DND-41 (cell line): ENCODE results near the gene DRD3.

ENCODE experiments used
- EZH2 ChIP-seq: IDR thresholded peaks from 3 replicates; pipeline ENCODE4 v1.6.1; 2012; ENCODE audit warnings: borderline replicate concordance, low read depth, mild to moderate bottlenecking, moderate library complexity, low read length, inconsistent platforms; ENCODE audit not compliant: severe bottlenecking
- TF ChIP-seq, protein P1 (sequence below): IDR thresholded peaks from 2 replicates; pipeline ENCODE4 v1.5.1; 2012; ENCODE audit warnings: borderline replicate concordance, low read length, moderate library complexity, mild to moderate bottlenecking; ENCODE audit not compliant: poor library complexity, severe bottlenecking; ENCODE audit errors: extremely low read depth

DNA sequence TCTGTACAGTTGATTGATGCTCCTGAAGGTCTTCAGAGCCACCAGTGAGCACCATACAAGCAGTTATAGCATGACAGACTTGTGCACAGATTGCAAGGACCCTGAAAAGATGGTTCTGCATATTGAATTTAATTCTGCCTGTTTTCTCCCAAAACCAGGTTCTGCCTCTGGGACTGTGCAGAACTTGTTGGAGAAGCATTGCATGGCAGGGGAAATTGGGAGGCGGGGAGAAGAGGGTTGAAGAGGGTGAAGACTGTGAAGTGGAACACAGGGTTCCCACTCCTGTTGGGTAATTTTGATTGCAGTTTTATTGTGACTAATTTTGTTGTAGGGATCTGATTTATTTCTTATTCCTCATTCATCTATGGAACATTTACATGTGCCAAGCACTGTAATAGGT is 48.2 kb upstream of the DRD3 start:
- TF ChIP-seq, protein P1, sequence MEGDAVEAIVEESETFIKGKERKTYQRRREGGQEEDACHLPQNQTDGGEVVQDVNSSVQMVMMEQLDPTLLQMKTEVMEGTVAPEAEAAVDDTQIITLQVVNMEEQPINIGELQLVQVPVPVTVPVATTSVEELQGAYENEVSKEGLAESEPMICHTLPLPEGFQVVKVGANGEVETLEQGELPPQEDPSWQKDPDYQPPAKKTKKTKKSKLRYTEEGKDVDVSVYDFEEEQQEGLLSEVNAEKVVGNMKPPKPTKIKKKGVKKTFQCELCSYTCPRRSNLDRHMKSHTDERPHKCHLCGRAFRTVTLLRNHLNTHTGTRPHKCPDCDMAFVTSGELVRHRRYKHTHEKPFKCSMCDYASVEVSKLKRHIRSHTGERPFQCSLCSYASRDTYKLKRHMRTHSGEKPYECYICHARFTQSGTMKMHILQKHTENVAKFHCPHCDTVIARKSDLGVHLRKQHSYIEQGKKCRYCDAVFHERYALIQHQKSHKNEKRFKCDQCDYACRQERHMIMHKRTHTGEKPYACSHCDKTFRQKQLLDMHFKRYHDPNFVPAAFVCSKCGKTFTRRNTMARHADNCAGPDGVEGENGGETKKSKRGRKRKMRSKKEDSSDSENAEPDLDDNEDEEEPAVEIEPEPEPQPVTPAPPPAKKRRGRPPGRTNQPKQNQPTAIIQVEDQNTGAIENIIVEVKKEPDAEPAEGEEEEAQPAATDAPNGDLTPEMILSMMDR, result no peak
- TF ChIP-seq EZH2, result no peak
